ENCODE data around the gene COL5A1.

The COL5A1 gene

GRCh38 chr9:134777153-134777552 is 135.6 kb downstream of the COL5A1 start:
- no peak for TF ChIP-seq CTCF (conservative IDR thresholded peaks at IDR 0.05; ENCODE audit: low read depth, low read length)
- DNase-seq (ENCODE audit: low read depth): no peak
- no peak overlapping the region for H3K4me3 ChIP-seq (ENCODE audit: low read length)

- no peak for DNase-seq (ENCODE audit: low read depth)
- no peak overlapping the region for H3K4me3 ChIP-seq (ENCODE audit: low read length)
- no peak for TF ChIP-seq CTCF (conservative IDR thresholded peaks at IDR 0.05; ENCODE audit: low read depth, low read length)
Observed at GRCh38 chr9:134778156-134778555, 136.6 kb downstream of the COL5A1 start.

- DNase-seq (ENCODE audit: low read depth): no peak
- no peak overlapping the region for H3K4me3 ChIP-seq (ENCODE audit: low read length)
- peak; percentile 71 for TF ChIP-seq CTCF (conservative IDR thresholded peaks at IDR 0.05; ENCODE audit: low read depth, low read length)
Observed at GRCh38 chr9:134778841-134779411, 137.3 kb downstream of the COL5A1 start.

- TF ChIP-seq CTCF (conservative IDR thresholded peaks at IDR 0.05; ENCODE audit: low read depth, low read length): no peak
- DNase-seq (ENCODE audit: low read depth): no peak
- no peak overlapping the region for H3K4me3 ChIP-seq (ENCODE audit: low read length)
Observed at GRCh38 chr9:134779640-134780039, 138.0 kb downstream of the COL5A1 start.

- peak; percentile 19 for TF ChIP-seq CTCF (conservative IDR thresholded peaks at IDR 0.05; ENCODE audit: low read depth, low read length)
- H3K4me3 ChIP-seq (ENCODE audit: low read length): no peak overlapping the region
- DNase-seq (ENCODE audit: low read depth): no peak
Observed at GRCh38 chr9:134781591-134782302, 140.1 kb downstream of the COL5A1 start.

GRCh38 chr9:134782921-134783698 is 141.5 kb downstream of the COL5A1 start:
- no peak overlapping the region for H3K4me3 ChIP-seq (ENCODE audit: low read length)
- TF ChIP-seq CTCF (conservative IDR thresholded peaks at IDR 0.05; ENCODE audit: low read depth, low read length): no peak
- no peak for DNase-seq (ENCODE audit: low read depth)
